ENCODE measurements around the gene OR4A16.

OR4A16 gene

DNA sequence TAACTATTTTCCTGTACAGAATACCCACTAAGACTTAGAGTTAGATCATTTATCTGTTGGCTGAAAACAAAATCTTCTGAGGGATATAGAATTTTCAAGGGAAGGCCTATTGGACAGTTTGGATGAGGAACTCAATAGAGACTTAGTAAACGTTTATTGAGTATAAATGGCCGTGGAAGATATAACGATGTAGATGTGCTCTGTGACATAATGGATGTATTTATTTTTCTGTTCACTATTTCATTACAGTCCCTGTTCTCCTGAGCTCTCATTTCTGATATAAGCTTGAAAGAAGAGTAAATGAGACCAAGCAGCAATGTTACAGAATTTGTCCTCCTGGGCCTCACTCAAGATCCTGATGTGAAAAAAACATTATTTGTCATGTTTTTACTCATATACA lies at the start of gene OR4A16:
Gene OR4A16, plus strand, starts transcription at position 301 of the 400 bp plus-strand sequence. Its CDS starts 0 bp downstream, at position 301.
- no peak for DNase-seq (ENCODE audit: low read depth in 2 of 2)

GRCh38 chr11:55324500-55324899 lies 18.5 kb upstream of the OR4A16 start:
- DNase-seq (ENCODE audit: low read depth in 2 of 2), result no peak

GRCh38 chr11:55345306-55345705 lies 2.3 kb downstream of the OR4A16 start:
- DNase-seq (ENCODE audit: low read depth in 2 of 2), result no peak

DNA sequence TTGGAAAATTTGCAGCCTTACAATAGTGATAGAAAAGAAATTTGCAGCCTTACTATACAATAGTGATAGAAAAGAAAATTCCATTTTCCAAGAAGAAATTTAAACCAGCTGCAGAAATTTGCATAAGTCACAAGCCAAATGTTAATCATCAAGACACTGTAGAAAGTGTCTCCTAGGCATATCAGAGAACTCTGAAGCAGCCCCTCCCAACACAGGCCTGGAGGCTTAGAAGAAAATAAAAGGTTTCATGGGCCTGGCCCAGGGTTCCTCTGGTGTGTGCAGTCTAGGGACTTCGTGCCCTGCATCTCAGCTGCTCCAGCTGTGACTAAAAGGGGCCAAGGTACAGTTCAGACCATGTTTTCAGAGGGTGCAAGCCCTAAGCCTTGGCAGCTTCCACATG lies 6.0 kb downstream of the OR4A16 start:
- no peak for DNase-seq (ENCODE audit: low read depth in 2 of 2)

DNA sequence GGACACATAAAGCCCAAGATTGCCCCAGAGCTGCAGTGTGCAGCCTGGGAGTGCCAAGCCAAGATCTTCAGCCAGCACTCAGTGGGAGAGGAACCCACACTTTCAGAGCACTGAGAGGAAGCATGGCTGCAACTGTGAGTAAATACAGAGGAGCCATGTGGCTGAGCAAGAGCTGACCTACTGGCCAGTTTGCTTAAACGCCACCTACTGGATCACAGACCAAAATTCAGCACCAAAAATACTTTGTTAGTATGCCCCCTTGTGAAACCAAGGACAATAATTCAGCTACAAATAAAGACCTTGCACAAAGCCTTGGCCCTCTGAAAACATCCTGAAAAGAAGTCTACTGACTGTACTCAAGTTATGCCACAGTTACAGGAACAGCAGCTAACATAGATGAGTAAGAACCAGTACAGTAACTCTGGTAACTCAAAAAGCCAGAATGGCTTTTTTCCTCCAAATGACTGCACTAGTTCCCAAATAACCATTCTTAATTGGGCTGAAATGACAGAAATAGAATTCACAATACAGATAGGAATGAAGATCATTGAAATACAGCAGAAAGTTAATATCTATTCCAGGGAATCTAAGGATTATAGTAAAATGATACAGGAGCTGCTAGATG lies 14.7 kb downstream of the OR4A16 start:
- no peak for DNase-seq (ENCODE audit: low read depth in 2 of 2)

DNA sequence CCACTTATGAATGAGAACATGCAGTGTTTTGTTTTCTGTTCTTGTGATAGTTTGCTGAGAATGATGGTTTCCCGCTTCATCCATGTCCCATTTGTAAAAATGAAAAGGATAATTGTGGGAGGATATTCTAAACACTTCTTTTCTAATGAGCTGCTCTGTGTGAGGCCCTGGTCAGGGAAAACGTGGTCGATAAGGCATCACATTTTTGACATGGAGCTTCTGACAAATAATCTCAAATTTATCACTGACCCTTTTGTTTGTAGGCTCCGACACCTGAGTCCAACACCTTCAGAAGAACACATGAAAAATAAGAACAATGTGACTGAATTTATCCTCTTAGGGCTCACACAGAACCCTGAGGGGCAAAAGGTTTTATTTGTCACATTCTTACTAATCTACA lies 24.7 kb downstream of the OR4A16 start, which contains the start of gene OR4A15:
Gene OR4A15, plus strand, starts transcription at position 301 of the 400 bp plus-strand sequence. Its CDS starts 0 bp downstream, at position 301.
- no peak for DNase-seq (ENCODE audit: low read depth in 2 of 2)
